ENCODE results near the gene CIRBP. TPM values are rescaled to one million over a fixed set of nuclear protein-coding genes. Genes with fewer than 3 reads are reported as not detected.

CIRBP gene
- total RNA-seq, 1 experiment from 2014 or later: 263 TPM

DNA sequence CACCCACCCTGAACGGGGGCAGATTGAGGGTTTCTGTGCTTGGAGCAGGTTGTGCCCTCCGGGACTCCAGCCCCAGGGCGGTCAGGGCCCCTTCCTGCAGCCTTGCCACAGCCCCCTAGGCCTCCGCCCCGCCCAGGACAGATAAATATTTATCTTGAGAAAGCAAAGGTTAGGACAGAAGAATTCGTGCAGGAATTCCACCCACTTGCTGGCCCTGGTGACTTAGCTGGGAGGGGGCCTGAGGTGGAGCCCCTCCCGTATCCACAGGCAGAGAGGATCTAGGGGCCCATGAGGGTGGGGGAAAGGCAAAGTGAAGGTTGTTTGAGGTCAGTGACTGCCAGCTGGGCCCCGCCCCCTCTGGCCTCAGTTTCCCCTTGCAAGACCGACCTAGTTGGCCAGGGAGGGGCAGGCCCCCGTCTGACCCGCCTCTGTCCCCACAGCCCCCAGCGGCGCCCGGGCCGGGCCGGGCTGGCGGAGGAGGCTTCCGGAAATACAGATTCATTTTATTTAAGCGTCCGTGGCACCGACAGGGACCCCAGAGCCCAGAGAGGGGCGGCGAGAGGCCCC lies 15.5 kb upstream of the CIRBP start:
- Histone ChIP-seq H2BK15ac (ENCODE audit: low read depth, low read length) (no peak overlapping the region), H3K27ac (ENCODE audit: insufficient read length, low read depth, low read length) (no peak overlapping the region), H3T11ph (ENCODE audit: low read length) (no peak overlapping the region), H3K4ac (ENCODE audit: low read depth, low read length) (no peak overlapping the region), H4K8ac (replicated peaks; ENCODE audit: insufficient read length, low read depth, low read length) (no peak overlapping the region), H3K14ac (ENCODE audit: insufficient read depth, low read length) (no peak overlapping the region), H3K9me3 (ENCODE audit: control insufficient read depth, low read depth, low read length) (no peaks in the 10 kb centered on the region), H3K9ac (ENCODE audit: extremely low read depth, insufficient read length, low read length) (no peak overlapping the region), H2AK5ac (ENCODE audit: insufficient read length, low read length) (no peak overlapping the region), H3K79me1 (ENCODE audit: insufficient read depth, low read depth, low read length, poor library complexity, severe bottlenecking) (no peaks in the 10 kb centered on the region), H4K20me1 (ENCODE audit: control insufficient read depth, insufficient read depth, insufficient read length) (no peaks in the 10 kb centered on the region), H2BK20ac (ENCODE audit: low read depth, low read length, poor library complexity, severe bottlenecking) (no peak overlapping the region), H2BK12ac (ENCODE audit: insufficient read length, low read depth, low read length) (no peak overlapping the region), H3K27me3 (ENCODE audit: insufficient read depth, low read length) (no peaks in the 10 kb centered on the region), H3K23me2 (ENCODE audit: insufficient read length, low read depth, low read length, poor library complexity, severe bottlenecking) (peaks cover 12% of the 10 kb centered on the region), H3K4me2 (ENCODE audit: insufficient read depth, insufficient read length, low read length) (no peak overlapping the region), H3K23ac (ENCODE audit: insufficient read length, low read depth, low read length) (no peak overlapping the region), H3K18ac (ENCODE audit: insufficient read length, low read depth, low read length) (no peak overlapping the region), H2BK5ac (ENCODE audit: insufficient read length, low read length) (no peak overlapping the region), H3K79me2 (ENCODE audit: insufficient read depth, low read length) (peaks cover 11% of the 10 kb centered on the region; the same call in 1 of the 2 replicates), H4K91ac (ENCODE audit: insufficient read length, low read depth, low read length) (no peak overlapping the region), H3K4me1 (ENCODE audit: insufficient read depth, low read length) (no peaks in the 10 kb centered on the region; the same call in 1 of the 2 replicates), H2AFZ (ENCODE audit: low read length) (no peak overlapping the region), H2BK120ac (ENCODE audit: low read depth, low read length, poor library complexity, severe bottlenecking) (no peak overlapping the region), H3K56ac (ENCODE audit: insufficient read length, low read depth, low read length) (no peak overlapping the region), H4K5ac (ENCODE audit: insufficient read length, low read depth, low read length) (no peak overlapping the region)
- Mint-ChIP-seq H3K4me1 (peaks cover 13 to 29% of the 10 kb centered on the region in 2 experiments), H3K4me3 (0 out of 5 replicates have a peak overlapping the region, but pooled peaks of 1 of the 2 experiments have one; percentile 32), H3K27ac (peak overlapping the region in 2 of 3 experiments; percentile 32 to 55; a peak in 1 of 7 replicates), H3K27me3 (ENCODE audit: low read depth) (no peaks in the 10 kb centered on the region), H3K36me3 (ENCODE audit: insufficient read depth in 1 of 3, low read depth in 3 of 3) (peaks cover 25 to 64% (median 51%) of the 10 kb centered on the region in 3 experiments; a peak in 6 of 7 replicates), H3K9me3 (no peaks in the 10 kb centered on the region; a peak in 1 of 5 replicates)
- WGBS (ENCODE audit: extremely low coverage, insufficient read length, low lambda C conversion rate): no CpG with 5 or more reads among the region's 23 CpGs
- DNase-seq: no peak
- TF ChIP-seq, protein P1, sequence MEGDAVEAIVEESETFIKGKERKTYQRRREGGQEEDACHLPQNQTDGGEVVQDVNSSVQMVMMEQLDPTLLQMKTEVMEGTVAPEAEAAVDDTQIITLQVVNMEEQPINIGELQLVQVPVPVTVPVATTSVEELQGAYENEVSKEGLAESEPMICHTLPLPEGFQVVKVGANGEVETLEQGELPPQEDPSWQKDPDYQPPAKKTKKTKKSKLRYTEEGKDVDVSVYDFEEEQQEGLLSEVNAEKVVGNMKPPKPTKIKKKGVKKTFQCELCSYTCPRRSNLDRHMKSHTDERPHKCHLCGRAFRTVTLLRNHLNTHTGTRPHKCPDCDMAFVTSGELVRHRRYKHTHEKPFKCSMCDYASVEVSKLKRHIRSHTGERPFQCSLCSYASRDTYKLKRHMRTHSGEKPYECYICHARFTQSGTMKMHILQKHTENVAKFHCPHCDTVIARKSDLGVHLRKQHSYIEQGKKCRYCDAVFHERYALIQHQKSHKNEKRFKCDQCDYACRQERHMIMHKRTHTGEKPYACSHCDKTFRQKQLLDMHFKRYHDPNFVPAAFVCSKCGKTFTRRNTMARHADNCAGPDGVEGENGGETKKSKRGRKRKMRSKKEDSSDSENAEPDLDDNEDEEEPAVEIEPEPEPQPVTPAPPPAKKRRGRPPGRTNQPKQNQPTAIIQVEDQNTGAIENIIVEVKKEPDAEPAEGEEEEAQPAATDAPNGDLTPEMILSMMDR (conservative IDR thresholded peaks at IDR 0.05): no peak
